Measurements from ENCODE around the gene IFT20. TPM values are rescaled to one million over a fixed set of nuclear protein-coding genes. Genes with fewer than 3 reads are reported as not detected.

IFT20 gene
- total and polyA plus RNA-seq, 2 of the 13 experiments (the other 11 are each of a cell fraction or from before 2014, with no cell fraction given), result 28.0 to 37.8 TPM

DNA sequence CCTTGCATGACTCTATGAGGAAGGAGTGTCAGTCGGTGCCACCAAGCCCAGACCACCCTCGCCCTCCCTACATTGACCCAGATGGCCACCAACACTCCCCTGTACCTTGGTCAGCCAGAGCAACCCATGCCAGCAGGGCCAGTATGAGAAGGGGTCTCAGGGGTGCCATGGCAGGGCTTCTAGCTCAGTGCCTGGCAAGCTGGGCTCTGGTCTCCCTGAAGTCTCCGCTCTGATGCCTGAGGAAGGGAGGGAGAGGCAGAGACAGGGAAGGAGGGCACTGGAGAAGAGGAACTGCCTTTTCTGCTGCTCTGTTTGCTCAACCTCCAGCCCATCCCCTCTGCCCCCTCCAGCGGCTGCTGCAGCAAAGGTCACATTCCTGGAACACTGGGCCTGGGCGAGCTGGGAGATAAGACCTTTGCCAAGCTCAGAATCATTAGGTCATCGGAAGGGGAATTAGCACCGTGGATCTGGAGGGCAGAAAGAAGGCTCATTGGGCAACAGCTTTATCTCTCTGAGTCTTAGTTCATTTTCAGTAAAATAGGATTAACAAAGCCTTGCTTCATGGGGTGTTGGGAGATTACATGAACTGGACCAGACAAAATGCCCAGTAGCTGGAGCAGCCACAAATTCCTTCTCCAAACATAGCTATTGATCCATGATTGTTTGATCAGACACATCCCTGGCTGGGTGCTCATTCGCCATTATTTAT, 34.9 kb upstream of the IFT20 start, which contains the start of gene VTN (continued):
- TF ChIP-seq JARID2 (CRISPR knock-in tag; IDR thresholded peaks at IDR 0.05; ENCODE audit: insufficient replicate concordance), result peak; percentile 55
- TF ChIP-seq ZNF350 (CRISPR knock-in tag; IDR thresholded peaks at IDR 0.05; ENCODE audit: borderline replicate concordance, low read depth), result peak; percentile 91; the same call in 1 of the 2 replicates
- TF ChIP-seq ZNF292 (CRISPR knock-in tag; IDR thresholded peaks at IDR 0.05; ENCODE audit: borderline replicate concordance, low read depth), result peak; percentile 71; the same call in 1 of the 2 replicates
- TF ChIP-seq ZNF354B (CRISPR knock-in tag; IDR thresholded peaks at IDR 0.05), result no peak
- no peak for TF ChIP-seq NFE2L2 (IDR thresholded peaks at IDR 0.05; ENCODE audit: low read length)
- TF ChIP-seq FOXK2 (IDR thresholded peaks at IDR 0.05), result peak; percentile 9; the same call in 1 of the 2 replicates
- peak; percentile 54; the same call in 1 of the 2 replicates for TF ChIP-seq ZNF713 (CRISPR knock-in tag; IDR thresholded peaks at IDR 0.05)
- TF ChIP-seq, protein P1, sequence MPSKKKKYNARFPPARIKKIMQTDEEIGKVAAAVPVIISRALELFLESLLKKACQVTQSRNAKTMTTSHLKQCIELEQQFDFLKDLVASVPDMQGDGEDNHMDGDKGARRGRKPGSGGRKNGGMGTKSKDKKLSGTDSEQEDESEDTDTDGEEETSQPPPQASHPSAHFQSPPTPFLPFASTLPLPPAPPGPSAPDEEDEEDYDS (CRISPR knock-in tag; IDR thresholded peaks at IDR 0.05), result peak; percentile 74
- TF ChIP-seq, protein P2, sequence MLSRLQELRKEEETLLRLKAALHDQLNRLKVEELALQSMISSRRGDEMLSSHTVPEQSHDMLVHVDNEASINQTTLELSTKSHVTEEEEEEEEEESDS (CRISPR knock-in tag; IDR thresholded peaks at IDR 0.05; ENCODE audit: borderline replicate concordance), result no peak
- TF ChIP-seq SIX4 (CRISPR knock-in tag; IDR thresholded peaks at IDR 0.05), result peak; percentile 68
- TF ChIP-seq NRL (CRISPR knock-in tag; IDR thresholded peaks at IDR 0.05; ENCODE audit: borderline replicate concordance), result peak; percentile 76; the same call in 1 of the 2 replicates
- TF ChIP-seq, protein P3, sequence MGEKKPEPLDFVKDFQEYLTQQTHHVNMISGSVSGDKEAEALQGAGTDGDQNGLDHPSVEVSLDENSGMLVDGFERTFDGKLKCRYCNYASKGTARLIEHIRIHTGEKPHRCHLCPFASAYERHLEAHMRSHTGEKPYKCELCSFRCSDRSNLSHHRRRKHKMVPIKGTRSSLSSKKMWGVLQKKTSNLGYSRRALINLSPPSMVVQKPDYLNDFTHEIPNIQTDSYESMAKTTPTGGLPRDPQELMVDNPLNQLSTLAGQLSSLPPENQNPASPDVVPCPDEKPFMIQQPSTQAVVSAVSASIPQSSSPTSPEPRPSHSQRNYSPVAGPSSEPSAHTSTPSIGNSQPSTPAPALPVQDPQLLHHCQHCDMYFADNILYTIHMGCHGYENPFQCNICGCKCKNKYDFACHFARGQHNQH (CRISPR knock-in tag; IDR thresholded peaks at IDR 0.05), result peak; percentile 87
- TF ChIP-seq SP5 (CRISPR knock-in tag; IDR thresholded peaks at IDR 0.05; ENCODE audit: borderline replicate concordance, low read depth), result peak; percentile 94
- TF ChIP-seq, protein P4, sequence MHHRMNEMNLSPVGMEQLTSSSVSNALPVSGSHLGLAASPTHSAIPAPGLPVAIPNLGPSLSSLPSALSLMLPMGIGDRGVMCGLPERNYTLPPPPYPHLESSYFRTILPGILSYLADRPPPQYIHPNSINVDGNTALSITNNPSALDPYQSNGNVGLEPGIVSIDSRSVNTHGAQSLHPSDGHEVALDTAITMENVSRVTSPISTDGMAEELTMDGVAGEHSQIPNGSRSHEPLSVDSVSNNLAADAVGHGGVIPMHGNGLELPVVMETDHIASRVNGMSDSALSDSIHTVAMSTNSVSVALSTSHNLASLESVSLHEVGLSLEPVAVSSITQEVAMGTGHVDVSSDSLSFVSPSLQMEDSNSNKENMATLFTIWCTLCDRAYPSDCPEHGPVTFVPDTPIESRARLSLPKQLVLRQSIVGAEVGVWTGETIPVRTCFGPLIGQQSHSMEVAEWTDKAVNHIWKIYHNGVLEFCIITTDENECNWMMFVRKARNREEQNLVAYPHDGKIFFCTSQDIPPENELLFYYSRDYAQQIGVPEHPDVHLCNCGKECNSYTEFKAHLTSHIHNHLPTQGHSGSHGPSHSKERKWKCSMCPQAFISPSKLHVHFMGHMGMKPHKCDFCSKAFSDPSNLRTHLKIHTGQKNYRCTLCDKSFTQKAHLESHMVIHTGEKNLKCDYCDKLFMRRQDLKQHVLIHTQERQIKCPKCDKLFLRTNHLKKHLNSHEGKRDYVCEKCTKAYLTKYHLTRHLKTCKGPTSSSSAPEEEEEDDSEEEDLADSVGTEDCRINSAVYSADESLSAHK (CRISPR knock-in tag; IDR thresholded peaks at IDR 0.05; ENCODE audit: borderline replicate concordance), result no peak
- peak; percentile 41; the same call in 1 of the 2 replicates for TF ChIP-seq ZNF205 (CRISPR knock-in tag; IDR thresholded peaks at IDR 0.05)
- TF ChIP-seq KDM6A (CRISPR knock-in tag; IDR thresholded peaks at IDR 0.05; ENCODE audit: low read depth), result peak; percentile 96
- TF ChIP-seq, protein P5, sequence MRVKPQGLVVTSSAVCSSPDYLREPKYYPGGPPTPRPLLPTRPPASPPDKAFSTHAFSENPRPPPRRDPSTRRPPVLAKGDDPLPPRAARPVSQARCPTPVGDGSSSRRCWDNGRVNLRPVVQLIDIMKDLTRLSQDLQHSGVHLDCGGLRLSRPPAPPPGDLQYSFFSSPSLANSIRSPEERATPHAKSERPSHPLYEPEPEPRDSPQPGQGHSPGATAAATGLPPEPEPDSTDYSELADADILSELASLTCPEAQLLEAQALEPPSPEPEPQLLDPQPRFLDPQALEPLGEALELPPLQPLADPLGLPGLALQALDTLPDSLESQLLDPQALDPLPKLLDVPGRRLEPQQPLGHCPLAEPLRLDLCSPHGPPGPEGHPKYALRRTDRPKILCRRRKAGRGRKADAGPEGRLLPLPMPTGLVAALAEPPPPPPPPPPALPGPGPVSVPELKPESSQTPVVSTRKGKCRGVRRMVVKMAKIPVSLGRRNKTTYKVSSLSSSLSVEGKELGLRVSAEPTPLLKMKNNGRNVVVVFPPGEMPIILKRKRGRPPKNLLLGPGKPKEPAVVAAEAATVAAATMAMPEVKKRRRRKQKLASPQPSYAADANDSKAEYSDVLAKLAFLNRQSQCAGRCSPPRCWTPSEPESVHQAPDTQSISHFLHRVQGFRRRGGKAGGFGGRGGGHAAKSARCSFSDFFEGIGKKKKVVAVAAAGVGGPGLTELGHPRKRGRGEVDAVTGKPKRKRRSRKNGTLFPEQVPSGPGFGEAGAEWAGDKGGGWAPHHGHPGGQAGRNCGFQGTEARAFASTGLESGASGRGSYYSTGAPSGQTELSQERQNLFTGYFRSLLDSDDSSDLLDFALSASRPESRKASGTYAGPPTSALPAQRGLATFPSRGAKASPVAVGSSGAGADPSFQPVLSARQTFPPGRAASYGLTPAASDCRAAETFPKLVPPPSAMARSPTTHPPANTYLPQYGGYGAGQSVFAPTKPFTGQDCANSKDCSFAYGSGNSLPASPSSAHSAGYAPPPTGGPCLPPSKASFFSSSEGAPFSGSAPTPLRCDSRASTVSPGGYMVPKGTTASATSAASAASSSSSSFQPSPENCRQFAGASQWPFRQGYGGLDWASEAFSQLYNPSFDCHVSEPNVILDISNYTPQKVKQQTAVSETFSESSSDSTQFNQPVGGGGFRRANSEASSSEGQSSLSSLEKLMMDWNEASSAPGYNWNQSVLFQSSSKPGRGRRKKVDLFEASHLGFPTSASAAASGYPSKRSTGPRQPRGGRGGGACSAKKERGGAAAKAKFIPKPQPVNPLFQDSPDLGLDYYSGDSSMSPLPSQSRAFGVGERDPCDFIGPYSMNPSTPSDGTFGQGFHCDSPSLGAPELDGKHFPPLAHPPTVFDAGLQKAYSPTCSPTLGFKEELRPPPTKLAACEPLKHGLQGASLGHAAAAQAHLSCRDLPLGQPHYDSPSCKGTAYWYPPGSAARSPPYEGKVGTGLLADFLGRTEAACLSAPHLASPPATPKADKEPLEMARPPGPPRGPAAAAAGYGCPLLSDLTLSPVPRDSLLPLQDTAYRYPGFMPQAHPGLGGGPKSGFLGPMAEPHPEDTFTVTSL (CRISPR knock-in tag; IDR thresholded peaks at IDR 0.05; ENCODE audit: borderline replicate concordance), result peak; percentile 80
- TF ChIP-seq ZNF337 (CRISPR knock-in tag; IDR thresholded peaks at IDR 0.05; ENCODE audit: borderline replicate concordance, low read depth), result peak; percentile 67; the same call in 1 of the 2 replicates
- TF ChIP-seq ZSCAN29 (CRISPR knock-in tag; conservative IDR thresholded peaks at IDR 0.05), result peak; percentile 83; the same call in 1 of the 2 replicates

Data from HepG2 (cell line).